GM12891 (cell line): ENCODE measurements around the gene HDAC9.

Source experiments
- PAX5 ChIP-seq: IDR thresholded peaks from 2 replicates; pipeline ENCODE4 v1.6.1; 2011; ENCODE audit warnings: low read length, moderate library complexity, mild to moderate bottlenecking; ENCODE audit not compliant: insufficient read depth, severe bottlenecking
- POLR2A ChIP-seq: IDR thresholded peaks from 2 replicates; pipeline ENCODE4 v1.6.1; 2011; ENCODE audit warnings: low read depth, low read length, control low read depth
- POLR2AphosphoS5 ChIP-seq: IDR thresholded peaks from 2 replicates; pipeline ENCODE4 v1.6.1; 2011; ENCODE audit warnings: low read depth, low read length, control low read depth
- POU2F2 ChIP-seq: IDR thresholded peaks from 2 replicates; pipeline ENCODE4 v1.6.1; 2011; ENCODE audit warnings: low read depth, mild to moderate bottlenecking, control low read depth, low read length, moderate library complexity
- SPI1 ChIP-seq: IDR thresholded peaks from 2 replicates; pipeline ENCODE4 v1.6.1; 2011; ENCODE audit warnings: low read depth, low read length, control low read depth
- TAF1 ChIP-seq: IDR thresholded peaks from 2 replicates; pipeline ENCODE4 v1.6.1; 2011; ENCODE audit warnings: low read depth, low read length, control low read depth

DNA sequence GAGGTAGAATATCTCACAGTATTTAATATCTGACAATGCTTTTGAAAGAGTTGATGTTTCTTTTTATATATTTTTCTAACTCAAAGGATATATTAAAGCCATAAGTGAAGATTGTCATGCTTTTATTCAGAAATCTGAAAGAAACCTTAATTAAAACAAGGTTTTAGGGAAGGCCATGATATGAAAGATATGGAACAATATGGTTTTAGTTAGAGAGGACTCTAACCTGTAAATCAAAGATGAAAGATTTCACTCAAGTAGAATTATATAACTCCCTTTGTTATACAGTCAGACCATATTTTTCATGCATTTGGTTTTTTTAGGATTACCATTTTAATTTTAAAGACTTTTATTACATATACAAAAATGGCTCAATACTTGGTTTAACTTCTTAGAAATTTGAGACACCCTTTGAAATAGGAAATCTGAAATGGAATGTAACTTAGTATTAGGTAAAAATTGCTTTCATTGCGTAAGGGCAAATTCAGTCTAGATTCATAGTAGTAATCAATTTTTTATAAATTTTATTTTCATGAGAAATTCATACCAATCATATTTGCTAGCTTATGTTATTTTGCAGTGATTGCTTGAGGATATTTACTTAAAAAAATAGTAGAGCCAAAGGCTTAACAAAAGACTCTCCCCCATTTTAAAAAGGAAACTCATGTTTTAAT lies 502.1 kb downstream of the HDAC9 start:
- no peak for TF ChIP-seq POLR2A
- TF ChIP-seq SPI1 = no peak
- no peak for TF ChIP-seq POLR2AphosphoS5
- no peak for TF ChIP-seq TAF1
- no peak for TF ChIP-seq PAX5
- TF ChIP-seq POU2F2 = no peak
